GM23248 (cell line): Measurements from ENCODE around the gene ARHGAP45. TPM values are rescaled to one million over a fixed set of nuclear protein-coding genes. Genes with fewer than 3 reads are reported as not detected.

Experiments used
- DNase-seq: peaks from one replicate; pipeline ENCODE4 v3.0.0-alpha.2; 2015
- H2AFZ ChIP-seq: fragments of 200-600 bp; sonication (generic); 2 replicates; pipeline ENCODE4 v1.6.1; 2016; ENCODE audit warnings: antibody characterized with exemption
- H3F3A ChIP-seq: fragments of 200-600 bp; sonication (generic); 2 replicates; pipeline ENCODE4 v1.6.1; 2016; ENCODE audit warnings: mild to moderate bottlenecking, antibody characterized with exemption, mixed run types; ENCODE audit not compliant: insufficient read depth
- H3K27ac ChIP-seq: fragments of 200-600 bp; sonication (generic); 2 replicates; pipeline ENCODE4 v1.5.1; 2016; ENCODE audit warnings: mild to moderate bottlenecking
- H3K27me3 ChIP-seq: fragments of 200-600 bp; sonication (generic); replicated peaks from 2 replicates; pipeline ENCODE4 v1.6.1; 2016; ENCODE audit warnings: mild to moderate bottlenecking; ENCODE audit not compliant: insufficient read depth
- H3K36me3 ChIP-seq: fragments of 200-600 bp; sonication (generic); 2 replicates; pipeline ENCODE4 v1.6.1; 2016; ENCODE audit warnings: low read depth, mild to moderate bottlenecking
- H3K4me1 ChIP-seq: fragments of 200-600 bp; sonication (generic); 2 replicates; pipeline ENCODE4 v1.6.1; 2016; ENCODE audit warnings: mild to moderate bottlenecking; ENCODE audit not compliant: insufficient read depth
- H3K4me2 ChIP-seq: fragments of 200-600 bp; sonication (generic); one replicate; pipeline ENCODE4 v1.6.1; 2016; ENCODE audit warnings: mild to moderate bottlenecking; ENCODE audit not compliant: unreplicated experiment
- H3K4me3 ChIP-seq: fragments of 200-600 bp; sonication (generic); 2 replicates; pipeline ENCODE4 v1.5.1; 2016; ENCODE audit warnings: mild to moderate bottlenecking
- H3K79me2 ChIP-seq: fragments of 200-600 bp; sonication (generic); 2 replicates; pipeline ENCODE4 v1.6.1; 2016; ENCODE audit warnings: mild to moderate bottlenecking; ENCODE audit not compliant: insufficient read depth
- H3K9ac ChIP-seq: fragments of 200-600 bp; sonication (generic); 2 replicates; pipeline ENCODE4 v1.6.1; 2016; ENCODE audit warnings: mild to moderate bottlenecking
- H3K9me2 ChIP-seq: fragments of 200-600 bp; sonication (generic); 2 replicates; pipeline ENCODE4 v1.6.1; 2016; ENCODE audit warnings: mixed run types, mild to moderate bottlenecking, moderate library complexity; ENCODE audit not compliant: insufficient read depth
- H3K9me3 ChIP-seq: fragments of 200-600 bp; sonication (generic); one replicate; pipeline ENCODE4 v1.6.1; 2017; ENCODE audit warnings: low read depth
- H4K20me1 ChIP-seq: fragments of 200-600 bp; sonication (generic); 2 replicates; pipeline ENCODE4 v1.6.0; 2016; ENCODE audit not compliant: insufficient read depth
- EZH2 ChIP-seq: fragments of 200-600 bp; sonication (generic); IDR thresholded peaks from 2 replicates; pipeline ENCODE4 v1.6.1; 2018; ENCODE audit warnings: antibody characterized with exemption, mild to moderate bottlenecking; ENCODE audit not compliant: insufficient read depth, poor library complexity, severe bottlenecking
- EZH2phosphoT487 ChIP-seq: fragments of 200-600 bp; sonication (generic); IDR thresholded peaks from 2 replicates; pipeline ENCODE4 v1.6.1; 2018; ENCODE audit warnings: antibody characterized with exemption, moderate library complexity, mild to moderate bottlenecking, low read depth; ENCODE audit not compliant: insufficient read depth
- WGBS, 2 experiments: methylation state at CpG; one replicate each; pipeline ENCODE4 v1.1.6; 2015 to 2017; ENCODE audit warnings: low lambda C conversion rate in 2 of 2, low coverage in 1 of 2; ENCODE audit errors: missing lambda C conversion rate in 2 of 2; 5-methylcytosine and 5-hydroxymethylcytosine counted together
- in situ Hi-C: fragments of 300-500 bp; cut with MboI; formaldehyde crosslinking; loops from 2 replicates; pipeline ENCODE4 v1.15.0; 2020
- polyA plus RNA-seq: library from polyadenylated mRNA; unstranded; fragments of >200 nt; fragmentation: Nextera tagmentation; extraction: Ambion mirVana; gene quantifications from 2 replicates; pipeline ENCODE4 v1.2.1, GENCODE V29; 2016
- total RNA-seq: library from RNA; depleted of rRNA; stranded (reverse); fragments of >200 nt; shearing (Covaris generic); gene quantifications from 2 replicates; pipeline ENCODE4 v1.2.3, GENCODE V29; 2014

Gene ARHGAP45
- total and polyA plus RNA-seq, 2 experiments from 2014 or later = 3.5 to 6.3 TPM

DNA sequence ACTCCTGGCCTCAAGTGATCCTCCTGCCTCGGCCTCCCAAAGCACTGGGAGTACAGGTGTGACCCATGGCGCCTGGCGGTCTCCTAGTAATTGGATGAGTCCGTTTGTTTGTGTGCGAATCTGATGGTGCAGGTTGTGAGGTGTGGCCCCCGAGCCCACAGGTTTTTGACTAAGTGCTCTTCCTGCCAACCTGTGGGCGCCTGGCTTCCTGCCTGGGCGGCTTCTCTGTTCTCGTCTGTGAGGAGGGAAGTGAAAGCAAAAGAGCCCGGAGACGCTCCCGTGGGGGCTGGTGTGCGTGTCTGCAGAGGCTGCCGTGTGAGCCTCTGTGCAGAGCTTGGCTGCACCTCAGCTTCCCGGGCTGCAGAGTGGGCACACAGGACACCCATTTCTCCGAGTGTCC, 10.0 kb downstream of the ARHGAP45 start:
- H3K79me2 ChIP-seq = no peaks in the 10 kb centered on the region
- no peaks in the 10 kb centered on the region for H3K36me3 ChIP-seq
- TF ChIP-seq EZH2 (no peak), EZH2phosphoT487 (no peak)
- no peaks in the 10 kb centered on the region for H3K4me1 ChIP-seq
- no peak overlapping the region for H3K4me2 ChIP-seq
- in situ Hi-C loops = no loop called here
- H3K9me2 ChIP-seq = no peaks in the 10 kb centered on the region
- no peak overlapping the region for H3K9ac ChIP-seq
- no peak overlapping the region for H3K4me3 ChIP-seq
- peak; percentile 32 for DNase-seq
- no peak overlapping the region for H2AFZ ChIP-seq
- WGBS, 2 experiments = 59 to 61% methylated on average over 16 of the region's 16 CpGs
- no peaks in the 10 kb centered on the region for H3F3A ChIP-seq
- no peak overlapping the region for H3K27ac ChIP-seq
- no peaks in the 10 kb centered on the region for H3K9me3 ChIP-seq
- H3K27me3 ChIP-seq = no peaks in the 10 kb centered on the region; the same call in 1 of the 2 replicates
- H4K20me1 ChIP-seq = no peaks in the 10 kb centered on the region

GRCh38 chr19:1079566-1080111, 12.7 kb downstream of the ARHGAP45 start:
- Histone ChIP-seq H3K27ac (no peak overlapping the region), H3K27me3 (no peaks in the 10 kb centered on the region), H3K9ac (no peak overlapping the region), H3K4me2 (no peak overlapping the region), H3K4me3 (no peak overlapping the region), H3K9me3 (no peaks in the 10 kb centered on the region), H3K9me2 (no peaks in the 10 kb centered on the region), H2AFZ (no peak overlapping the region), H3K79me2 (no peaks in the 10 kb centered on the region), H3K4me1 (no peaks in the 10 kb centered on the region), H3F3A (no peaks in the 10 kb centered on the region), H4K20me1 (no peaks in the 10 kb centered on the region), H3K36me3 (no peaks in the 10 kb centered on the region)
- no peak for TF ChIP-seq EZH2
- no peak for TF ChIP-seq EZH2phosphoT487
- WGBS, 2 experiments = 90 to 92% methylated on average over 25 to 39 of the region's 45 CpGs
- no peak for DNase-seq
- in situ Hi-C loops = no loop called here

DNA sequence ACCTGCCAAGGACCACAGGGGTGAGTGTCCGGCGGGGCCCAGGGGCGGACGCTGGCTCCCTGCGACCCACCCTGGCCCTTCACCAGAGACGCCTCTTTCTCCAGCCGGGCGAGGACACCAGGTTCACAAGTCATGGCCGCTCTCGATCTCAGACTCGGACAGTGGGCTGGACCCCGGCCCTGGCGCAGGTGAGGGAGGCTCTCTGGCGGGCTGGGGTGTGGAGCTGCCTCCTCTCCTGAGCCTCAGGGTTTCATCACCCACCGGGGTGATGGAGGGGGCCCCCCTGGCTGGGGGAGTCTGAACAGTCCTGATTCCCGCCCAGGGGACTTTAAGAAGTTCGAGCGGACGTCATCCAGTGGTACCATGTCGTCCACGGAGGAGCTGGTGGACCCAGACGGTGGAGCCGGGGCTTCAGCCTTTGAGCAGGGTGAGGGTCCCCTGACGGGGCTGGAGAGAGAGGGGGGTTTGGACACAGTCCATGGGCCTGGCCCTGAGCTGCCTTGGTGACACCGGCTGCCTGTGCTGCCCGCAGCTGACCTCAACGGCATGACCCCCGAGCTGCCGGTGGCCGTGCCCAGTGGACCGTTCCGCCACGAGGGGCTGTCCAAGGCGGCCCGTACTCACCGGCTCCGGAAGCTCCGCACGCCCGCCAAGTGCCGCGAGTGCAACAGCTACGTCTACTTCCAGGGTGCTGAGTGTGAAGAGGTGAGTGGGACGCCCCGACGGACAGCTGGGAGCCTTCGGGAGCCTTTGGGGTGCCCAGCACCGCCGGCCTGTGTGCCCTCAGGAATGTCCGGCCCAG, 13.6 kb downstream of the ARHGAP45 start:
- TF ChIP-seq EZH2 (no peak), EZH2phosphoT487 (no peak)
- H3K27ac ChIP-seq = no peak overlapping the region
- H4K20me1 ChIP-seq = no peaks in the 10 kb centered on the region
- no peaks in the 10 kb centered on the region for H3K4me1 ChIP-seq
- no peak overlapping the region for H3K4me2 ChIP-seq
- H3K9me3 ChIP-seq = no peaks in the 10 kb centered on the region
- DNase-seq = no peak
- no peaks in the 10 kb centered on the region for H3K36me3 ChIP-seq
- H3K79me2 ChIP-seq = no peaks in the 10 kb centered on the region
- no peaks in the 10 kb centered on the region for H3K27me3 ChIP-seq
- no peaks in the 10 kb centered on the region for H3K9me2 ChIP-seq
- no peak overlapping the region for H3K9ac ChIP-seq
- in situ Hi-C loops = no loop called here
- no peak overlapping the region for H3K4me3 ChIP-seq
- H2AFZ ChIP-seq = no peak overlapping the region
- WGBS, 2 experiments = 87 to 94% methylated on average over 49 to 50 of the region's 50 CpGs
- H3F3A ChIP-seq = no peaks in the 10 kb centered on the region

DNA sequence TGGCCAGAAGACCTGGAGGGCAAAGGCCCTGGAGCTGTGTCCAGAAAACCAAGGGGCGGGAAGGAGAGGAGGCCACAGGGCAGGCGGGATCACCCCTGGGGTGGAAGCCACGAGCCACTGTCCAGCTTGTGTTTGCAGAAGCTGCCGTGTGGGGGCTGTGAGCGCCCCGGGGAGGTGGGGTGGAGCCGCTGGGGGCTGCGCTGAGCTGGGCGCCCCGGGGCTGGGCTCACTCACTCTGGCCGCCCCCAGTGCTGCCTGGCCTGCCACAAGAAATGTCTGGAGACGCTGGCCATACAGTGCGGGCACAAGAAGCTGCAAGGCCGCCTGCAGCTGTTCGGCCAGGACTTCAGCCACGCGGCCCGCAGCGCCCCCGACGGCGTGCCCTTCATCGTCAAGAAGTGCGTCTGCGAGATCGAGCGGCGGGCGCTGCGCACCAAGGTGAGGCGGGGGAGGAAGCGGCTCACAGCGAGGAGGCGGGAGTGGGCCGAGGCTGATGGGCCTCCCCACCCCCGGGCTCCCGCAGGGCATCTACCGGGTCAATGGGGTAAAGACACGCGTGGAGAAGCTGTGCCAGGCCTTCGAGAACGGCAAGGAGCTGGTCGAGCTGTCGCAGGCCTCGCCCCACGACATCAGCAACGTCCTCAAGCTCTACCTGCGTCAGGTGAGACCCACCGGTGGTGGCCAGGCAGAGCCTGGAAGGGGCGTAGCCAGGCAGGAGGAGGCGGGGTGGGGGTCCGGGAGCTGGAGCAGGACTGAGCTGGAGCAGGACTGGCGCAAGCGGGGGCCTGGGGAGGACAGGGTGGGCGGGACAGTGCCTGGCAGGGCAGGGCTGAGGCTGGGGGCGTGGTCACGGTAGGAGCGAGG, 14.6 kb downstream of the ARHGAP45 start:
- no peak for DNase-seq
- no peak overlapping the region for H3K9ac ChIP-seq
- no peak overlapping the region for H2AFZ ChIP-seq
- no peak overlapping the region for H3K4me2 ChIP-seq
- no peaks in the 10 kb centered on the region for H3K79me2 ChIP-seq
- no peaks in the 10 kb centered on the region for H3F3A ChIP-seq
- H3K27me3 ChIP-seq = no peaks in the 10 kb centered on the region
- H3K4me1 ChIP-seq = no peaks in the 10 kb centered on the region
- WGBS, 2 experiments = 80 to 88% methylated on average over 43 to 58 of the region's 58 CpGs
- no peak overlapping the region for H3K4me3 ChIP-seq
- H3K36me3 ChIP-seq = no peaks in the 10 kb centered on the region
- TF ChIP-seq EZH2 (no peak), EZH2phosphoT487 (no peak)
- no peak overlapping the region for H3K27ac ChIP-seq
- H3K9me3 ChIP-seq = no peaks in the 10 kb centered on the region
- no peaks in the 10 kb centered on the region for H3K9me2 ChIP-seq
- H4K20me1 ChIP-seq = no peaks in the 10 kb centered on the region
- in situ Hi-C loops = no loop called here
